ENCODE results near the gene MLC1.

Gene MLC1

DNA sequence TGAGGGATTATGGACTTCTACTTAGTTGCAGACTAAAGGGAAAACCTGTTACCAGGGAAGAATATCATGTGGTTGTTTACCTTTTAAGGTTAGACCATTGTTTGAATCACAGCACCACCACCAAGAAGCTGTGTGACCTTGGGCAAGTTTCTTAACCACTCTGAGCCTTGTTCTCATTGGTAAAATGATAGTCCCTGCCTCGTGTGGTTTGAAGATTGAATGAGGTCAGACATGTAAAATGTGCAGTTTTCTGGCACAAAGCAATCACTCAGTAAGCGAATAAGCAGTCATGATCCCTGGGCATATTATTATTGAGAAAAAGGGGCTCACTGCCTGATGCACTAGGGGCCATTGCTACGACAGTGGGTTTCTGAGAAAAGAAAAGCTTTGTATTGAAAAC is 32.9 kb upstream of the MLC1 start:
- H3K27ac ChIP-seq (ENCODE audit: low read depth, low read length): no peak overlapping the region
- no peaks in the 10 kb centered on the region for H3K36me3 ChIP-seq (ENCODE audit: control insufficient read depth, insufficient read depth, low read length)
- 0 out of 2 replicates have a peak, but pooled peaks cover 3% of the 10 kb centered on the region for H3K27me3 ChIP-seq (ENCODE audit: control insufficient read depth, insufficient read depth, low read length)
- no peak overlapping the region for H3K9ac ChIP-seq (ENCODE audit: low read length)
- H3K4me3 ChIP-seq (ENCODE audit: low read depth, low read length): no peak overlapping the region
- peaks cover 2% of the 10 kb centered on the region; the same call in 1 of the 2 replicates for H3K4me1 ChIP-seq (ENCODE audit: control insufficient read depth, insufficient read depth, low read length)
- H3K9me3 ChIP-seq (ENCODE audit: control insufficient read depth, insufficient read depth, low read depth, low read length): peaks cover 3% of the 10 kb centered on the region; the same call in 1 of the 2 replicates

DNA sequence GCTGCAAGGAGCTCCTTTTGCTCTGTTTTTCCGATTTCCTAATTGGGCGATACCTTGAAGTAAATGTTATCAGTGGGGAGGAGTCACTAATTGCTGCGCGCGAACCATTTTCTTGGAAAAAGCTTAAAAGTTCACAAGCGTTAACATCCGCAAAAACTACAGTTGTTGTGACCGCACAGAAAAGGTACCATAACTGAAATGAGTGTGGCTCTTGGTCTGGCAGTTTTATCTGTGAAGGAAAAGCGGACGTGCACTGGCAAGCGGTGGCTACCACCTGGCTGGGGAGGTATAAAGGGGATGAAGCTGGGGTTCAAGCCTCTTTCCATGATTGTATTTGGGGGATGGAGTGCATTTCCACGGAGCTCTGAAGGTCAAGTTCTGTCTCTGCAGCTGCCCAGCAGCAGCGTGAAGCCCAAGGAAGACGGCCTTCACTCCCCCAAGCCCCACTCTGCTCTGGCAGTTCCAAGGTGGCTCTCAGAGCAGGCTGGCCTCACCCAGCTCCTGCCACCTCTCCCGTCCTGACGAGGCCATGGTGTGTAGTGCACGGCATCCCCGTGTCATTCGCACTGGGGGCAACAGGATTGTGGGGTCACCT is 32.0 kb upstream of the MLC1 start:
- H3K4me3 ChIP-seq (ENCODE audit: low read depth, low read length): no peak overlapping the region
- no peaks in the 10 kb centered on the region for H3K9me3 ChIP-seq (ENCODE audit: control insufficient read depth, insufficient read depth, low read depth, low read length)
- 0 out of 2 replicates have a peak, but pooled peaks cover 3% of the 10 kb centered on the region for H3K27me3 ChIP-seq (ENCODE audit: control insufficient read depth, insufficient read depth, low read length)
- H3K27ac ChIP-seq (ENCODE audit: low read depth, low read length): no peak overlapping the region
- H3K36me3 ChIP-seq (ENCODE audit: control insufficient read depth, insufficient read depth, low read length): no peaks in the 10 kb centered on the region
- no peak overlapping the region for H3K9ac ChIP-seq (ENCODE audit: low read length)
- peaks cover 2% of the 10 kb centered on the region; the same call in 1 of the 2 replicates for H3K4me1 ChIP-seq (ENCODE audit: control insufficient read depth, insufficient read depth, low read length)

DNA sequence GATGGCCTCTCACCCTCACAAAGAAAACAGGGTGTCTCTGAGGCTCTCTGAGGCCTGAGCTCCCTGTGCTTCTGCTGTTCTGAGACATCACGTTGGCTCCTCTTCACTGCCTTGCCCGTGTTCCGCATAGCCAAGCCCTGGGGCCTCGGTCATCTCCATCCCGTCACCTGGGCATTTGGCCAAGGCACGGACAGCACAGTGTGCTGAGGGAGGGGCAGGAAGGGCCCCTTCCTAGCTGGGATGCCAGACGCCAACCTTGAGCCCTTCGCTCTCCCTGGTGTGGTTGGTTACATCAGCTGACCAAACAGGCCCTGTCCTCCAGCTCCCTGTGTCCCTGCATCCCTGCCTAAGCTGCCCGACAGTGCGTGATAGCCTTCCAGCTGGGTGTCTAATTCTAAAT is 30.5 kb upstream of the MLC1 start:
- 0 out of 2 replicates have a peak, but pooled peaks cover 3% of the 10 kb centered on the region for H3K27me3 ChIP-seq (ENCODE audit: control insufficient read depth, insufficient read depth, low read length)
- no peaks in the 10 kb centered on the region for H3K36me3 ChIP-seq (ENCODE audit: control insufficient read depth, insufficient read depth, low read length)
- no peaks in the 10 kb centered on the region for H3K9me3 ChIP-seq (ENCODE audit: control insufficient read depth, insufficient read depth, low read depth, low read length)
- no peak overlapping the region for H3K9ac ChIP-seq (ENCODE audit: low read length)
- H3K4me1 ChIP-seq (ENCODE audit: control insufficient read depth, insufficient read depth, low read length): peaks cover 6% of the 10 kb centered on the region; the same call in 1 of the 2 replicates
- H3K4me3 ChIP-seq (ENCODE audit: low read depth, low read length): no peak overlapping the region
- no peak overlapping the region for H3K27ac ChIP-seq (ENCODE audit: low read depth, low read length)

DNA sequence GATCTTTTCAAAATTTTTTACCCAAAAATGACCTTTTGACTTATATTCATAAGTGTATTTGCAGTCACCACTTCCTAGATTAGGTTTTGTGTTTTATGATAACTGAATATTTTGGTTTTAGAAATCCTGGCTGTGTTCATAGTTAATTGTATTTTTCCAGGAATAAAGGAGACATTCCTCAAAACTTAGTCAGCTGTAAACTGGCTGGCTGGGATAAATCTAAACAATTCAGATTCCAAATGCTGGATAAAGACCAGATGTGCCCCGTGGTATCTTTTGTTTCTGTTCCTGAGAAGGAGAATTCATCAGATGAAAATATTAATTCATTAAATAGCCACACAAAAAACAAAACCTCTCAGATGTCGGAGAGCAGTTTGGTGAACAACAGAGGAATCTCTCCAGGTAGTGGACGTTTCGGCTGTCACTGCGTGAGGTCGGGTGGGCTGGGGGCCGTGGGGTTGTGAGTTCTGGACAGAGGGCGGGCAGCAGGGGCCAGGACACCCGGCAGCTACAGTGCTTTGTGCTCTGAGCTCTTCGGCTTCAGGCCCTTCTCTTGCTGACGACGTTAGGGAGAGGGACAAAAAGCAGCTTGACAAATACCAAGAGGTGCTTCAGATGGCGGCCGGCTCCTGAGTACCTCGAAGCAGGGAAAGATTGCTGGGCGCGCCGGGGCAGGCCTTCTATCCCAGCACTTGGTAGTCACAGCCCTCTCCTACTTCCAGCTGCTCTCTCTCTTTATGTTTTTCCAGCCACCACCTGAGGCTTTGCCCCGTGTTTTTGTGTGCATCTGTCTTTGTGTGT is 29.2 kb upstream of the MLC1 start:
- Histone ChIP-seq H3K27me3 (ENCODE audit: control insufficient read depth, insufficient read depth, low read length) (0 out of 2 replicates have a peak, but pooled peaks cover 3% of the 10 kb centered on the region), H3K4me3 (ENCODE audit: low read depth, low read length) (no peak overlapping the region), H3K27ac (ENCODE audit: low read depth, low read length) (no peak overlapping the region), H3K9ac (ENCODE audit: low read length) (no peak overlapping the region), H3K9me3 (ENCODE audit: control insufficient read depth, insufficient read depth, low read depth, low read length) (no peaks in the 10 kb centered on the region), H3K4me1 (ENCODE audit: control insufficient read depth, insufficient read depth, low read length) (peaks cover 6% of the 10 kb centered on the region; the same call in 1 of the 2 replicates), H3K36me3 (ENCODE audit: control insufficient read depth, insufficient read depth, low read length) (no peaks in the 10 kb centered on the region)

DNA sequence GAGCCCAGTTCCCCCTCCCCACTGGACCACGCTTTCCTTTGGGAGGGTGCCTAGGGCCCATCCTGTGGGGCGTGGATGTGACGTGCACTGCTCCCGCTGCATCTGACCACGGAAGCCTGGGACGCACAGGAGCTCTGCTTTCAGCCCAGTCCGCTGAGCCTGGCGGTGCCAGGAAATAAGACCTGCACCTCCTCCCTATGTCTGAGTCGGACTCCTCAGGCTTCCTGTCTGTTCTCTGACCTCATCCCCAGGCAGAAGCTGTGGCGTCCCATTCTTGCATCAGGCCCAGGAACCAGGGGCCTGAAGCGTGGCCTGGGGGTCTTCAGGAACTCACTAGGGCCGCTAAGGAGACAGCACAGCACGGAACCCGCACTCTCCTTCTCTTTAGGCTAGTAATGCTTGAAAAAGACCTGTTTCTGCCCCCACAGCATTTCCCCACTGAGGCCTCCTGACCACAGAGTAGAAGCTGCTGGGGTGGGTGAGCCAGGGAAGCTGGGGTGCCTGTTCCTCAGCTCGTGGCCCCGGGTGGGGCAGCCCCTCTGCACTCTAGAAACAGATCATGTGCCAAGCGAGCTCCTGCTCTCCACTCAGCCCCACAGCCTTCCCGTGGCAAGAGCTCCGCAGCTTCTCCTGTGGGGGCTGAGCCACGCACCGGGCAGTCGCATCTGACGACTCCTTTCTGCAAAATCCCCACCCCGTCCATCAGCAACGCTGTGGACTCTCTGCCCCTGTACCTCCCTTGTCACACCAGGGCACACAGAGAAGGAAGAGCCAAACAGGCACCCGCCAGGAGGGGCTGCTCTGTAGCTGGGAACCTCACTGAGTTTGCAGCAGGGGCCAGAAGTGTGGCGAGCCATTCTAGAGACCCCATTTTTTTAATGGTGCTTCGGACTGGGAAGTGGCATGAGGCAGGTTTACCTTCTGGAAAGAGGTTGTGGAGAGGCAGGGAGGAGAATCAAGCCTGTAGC is 27.2 kb upstream of the MLC1 start:
- Histone ChIP-seq H3K27me3 (ENCODE audit: control insufficient read depth, insufficient read depth, low read length) (0 out of 2 replicates have a peak, but pooled peaks cover 3% of the 10 kb centered on the region), H3K9me3 (ENCODE audit: control insufficient read depth, insufficient read depth, low read depth, low read length) (no peaks in the 10 kb centered on the region), H3K4me3 (ENCODE audit: low read depth, low read length) (no peak overlapping the region), H3K4me1 (ENCODE audit: control insufficient read depth, insufficient read depth, low read length) (peaks cover 3% of the 10 kb centered on the region; the same call in 1 of the 2 replicates), H3K27ac (ENCODE audit: low read depth, low read length) (no peak overlapping the region), H3K36me3 (ENCODE audit: control insufficient read depth, insufficient read depth, low read length) (no peaks in the 10 kb centered on the region), H3K9ac (ENCODE audit: low read length) (no peak overlapping the region)

DNA sequence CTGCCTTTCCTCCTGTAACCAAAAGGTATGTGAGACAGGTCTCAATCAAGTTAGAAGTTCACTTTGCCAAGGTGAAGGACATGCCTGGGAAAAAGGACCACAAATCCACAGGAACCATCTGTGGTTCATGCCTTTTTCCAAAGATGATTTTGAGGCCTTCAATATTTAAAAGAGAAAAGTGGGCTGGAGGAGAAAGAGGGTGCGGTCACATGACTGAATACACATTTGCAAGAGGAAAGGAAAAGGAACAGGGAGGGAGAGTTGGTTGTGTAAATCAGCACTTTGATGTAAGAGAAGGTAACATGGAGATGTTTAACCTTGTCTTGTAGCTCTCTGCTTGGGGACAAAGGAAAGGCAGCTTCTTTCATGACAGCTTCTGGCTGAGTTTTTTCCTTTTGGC is 25.8 kb upstream of the MLC1 start:
- H3K36me3 ChIP-seq (ENCODE audit: control insufficient read depth, insufficient read depth, low read length): no peaks in the 10 kb centered on the region
- no peak overlapping the region for H3K27ac ChIP-seq (ENCODE audit: low read depth, low read length)
- 0 out of 2 replicates have a peak, but pooled peaks cover 3% of the 10 kb centered on the region for H3K27me3 ChIP-seq (ENCODE audit: control insufficient read depth, insufficient read depth, low read length)
- H3K9ac ChIP-seq (ENCODE audit: low read length): no peak overlapping the region
- H3K4me3 ChIP-seq (ENCODE audit: low read depth, low read length): no peak overlapping the region
- no peaks in the 10 kb centered on the region for H3K9me3 ChIP-seq (ENCODE audit: control insufficient read depth, insufficient read depth, low read depth, low read length)
- H3K4me1 ChIP-seq (ENCODE audit: control insufficient read depth, insufficient read depth, low read length): peaks cover 3% of the 10 kb centered on the region; the same call in 1 of the 2 replicates

DNA sequence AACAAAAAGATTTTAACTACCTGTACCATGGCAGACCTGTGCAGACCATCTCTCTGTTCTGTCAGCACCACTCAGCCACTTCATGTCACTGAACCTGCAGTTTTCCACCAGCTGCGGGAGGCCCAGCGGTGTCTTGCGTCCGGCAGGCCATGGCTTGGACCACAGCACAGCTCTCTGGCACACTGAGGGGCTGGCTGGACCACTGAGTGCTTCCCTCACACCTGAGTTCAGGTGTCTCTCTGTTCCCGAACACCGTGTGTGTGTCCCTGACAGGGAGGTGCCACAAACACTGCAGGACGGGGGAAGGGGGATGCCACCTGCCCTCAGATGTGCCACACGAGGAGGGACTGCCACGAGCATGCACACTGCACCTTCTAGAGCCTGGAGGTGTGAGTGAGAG is 22.3 kb upstream of the MLC1 start:
- Histone ChIP-seq H3K27me3 (ENCODE audit: control insufficient read depth, insufficient read depth, low read length) (no peaks in the 10 kb centered on the region), H3K9ac (ENCODE audit: low read length) (no peak overlapping the region), H3K4me3 (ENCODE audit: low read depth, low read length) (no peak overlapping the region), H3K27ac (ENCODE audit: low read depth, low read length) (no peak overlapping the region), H3K4me1 (ENCODE audit: control insufficient read depth, insufficient read depth, low read length) (peaks cover 3% of the 10 kb centered on the region; the same call in 1 of the 2 replicates), H3K9me3 (ENCODE audit: control insufficient read depth, insufficient read depth, low read depth, low read length) (no peaks in the 10 kb centered on the region), H3K36me3 (ENCODE audit: control insufficient read depth, insufficient read depth, low read length) (no peaks in the 10 kb centered on the region)

DNA sequence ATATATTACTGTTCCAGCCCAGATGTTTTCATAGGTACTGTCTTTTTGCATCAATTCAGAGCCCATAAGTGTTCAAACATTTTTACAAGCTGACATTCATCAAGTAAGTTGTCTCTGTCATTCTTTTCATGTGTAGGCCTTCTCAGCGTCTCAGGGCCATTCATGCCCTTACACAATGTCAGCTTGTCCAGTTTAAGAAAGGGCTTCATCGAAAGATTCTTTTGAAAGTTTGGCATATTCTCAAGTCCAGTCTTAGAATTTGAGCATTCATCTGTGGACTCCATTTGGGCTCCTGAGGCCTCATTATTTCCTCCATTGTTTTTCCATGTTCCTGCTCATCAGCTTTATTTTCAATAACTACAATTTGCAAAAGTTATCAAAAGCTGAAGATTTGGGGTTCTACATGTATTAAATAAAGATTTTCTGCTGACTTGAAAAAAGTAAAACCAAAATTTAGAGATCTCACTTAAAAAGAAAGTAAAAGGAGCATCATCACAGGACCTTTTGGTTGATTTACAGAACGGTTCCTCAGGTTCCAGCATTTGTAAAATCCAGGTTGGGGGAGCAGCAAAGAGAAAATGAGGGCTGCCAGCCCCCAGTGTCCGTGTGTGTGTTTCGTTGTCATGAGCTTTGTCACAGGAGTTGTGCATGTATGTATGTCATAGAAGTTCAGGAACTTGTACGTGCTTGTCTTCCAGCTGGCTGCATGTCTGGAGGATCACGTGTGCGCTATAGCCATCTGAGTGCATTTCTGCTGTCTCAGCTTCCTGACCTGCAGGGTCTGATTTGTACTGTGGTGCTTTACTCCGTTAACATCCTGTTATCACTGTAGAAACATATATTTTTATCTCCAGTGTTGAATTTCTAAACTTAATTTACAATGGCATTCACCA is 20.2 kb upstream of the MLC1 start:
- H3K9ac ChIP-seq (ENCODE audit: low read length): no peak overlapping the region

DNA sequence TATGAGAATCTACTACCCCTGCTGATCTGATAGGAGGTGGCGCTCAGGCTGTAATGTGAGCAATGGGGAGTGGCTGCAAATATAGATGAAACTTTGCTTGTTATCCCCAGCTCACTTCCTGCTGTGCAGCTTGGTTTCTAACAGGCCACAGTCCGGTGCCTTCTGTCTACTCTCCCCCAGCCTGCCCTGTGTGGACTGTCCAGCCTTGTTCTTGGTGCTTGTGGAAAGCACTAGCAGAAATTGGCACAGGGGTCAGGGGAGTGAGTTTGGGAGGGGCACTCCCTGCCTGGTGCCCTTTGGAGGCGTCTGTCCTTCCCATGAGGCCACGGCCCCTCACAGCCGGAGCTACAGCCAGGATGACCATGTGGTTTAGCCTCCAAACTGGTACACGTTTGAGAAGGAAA is 18.9 kb upstream of the MLC1 start:
- H3K27ac ChIP-seq (ENCODE audit: low read depth, low read length): no peak overlapping the region
- no peaks in the 10 kb centered on the region for H3K4me1 ChIP-seq (ENCODE audit: control insufficient read depth, insufficient read depth, low read length)
- no peak overlapping the region for H3K9ac ChIP-seq (ENCODE audit: low read length)
- H3K4me3 ChIP-seq (ENCODE audit: low read depth, low read length): no peak overlapping the region
- H3K9me3 ChIP-seq (ENCODE audit: control insufficient read depth, insufficient read depth, low read depth, low read length): no peaks in the 10 kb centered on the region
- H3K27me3 ChIP-seq (ENCODE audit: control insufficient read depth, insufficient read depth, low read length): no peaks in the 10 kb centered on the region
- H3K36me3 ChIP-seq (ENCODE audit: control insufficient read depth, insufficient read depth, low read length): no peaks in the 10 kb centered on the region

More for the DNA sequence above, 20.2 kb upstream of the MLC1 start:
- no peaks in the 10 kb centered on the region for H3K4me1 ChIP-seq (ENCODE audit: control insufficient read depth, insufficient read depth, low read length)
- no peaks in the 10 kb centered on the region for H3K9me3 ChIP-seq (ENCODE audit: control insufficient read depth, insufficient read depth, low read depth, low read length)
- no peaks in the 10 kb centered on the region for H3K36me3 ChIP-seq (ENCODE audit: control insufficient read depth, insufficient read depth, low read length)
- no peaks in the 10 kb centered on the region for H3K27me3 ChIP-seq (ENCODE audit: control insufficient read depth, insufficient read depth, low read length)
- H3K27ac ChIP-seq (ENCODE audit: low read depth, low read length): no peak overlapping the region
- H3K4me3 ChIP-seq (ENCODE audit: low read depth, low read length): no peak overlapping the region

DNA sequence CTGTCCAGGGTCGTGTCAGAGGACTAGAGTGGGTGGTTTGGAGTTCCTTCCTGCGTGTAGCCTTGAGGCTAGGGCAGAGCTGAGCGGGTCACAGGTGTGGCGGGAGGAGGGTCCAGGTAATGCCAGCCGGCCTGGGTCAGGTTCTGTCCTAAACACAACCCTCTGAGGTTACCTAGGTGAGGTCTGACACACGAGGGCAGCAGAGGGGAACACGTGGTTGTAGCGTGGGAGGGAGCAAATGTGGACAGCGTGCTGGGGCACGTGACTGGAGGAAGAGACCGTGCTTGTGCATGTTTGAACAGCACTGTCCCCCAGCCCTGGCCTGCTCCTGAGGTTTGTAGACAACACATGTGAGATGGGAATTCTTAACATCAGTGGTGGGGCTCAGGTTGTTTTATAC is 17.7 kb upstream of the MLC1 start:
- no peaks in the 10 kb centered on the region for H3K4me1 ChIP-seq (ENCODE audit: control insufficient read depth, insufficient read depth, low read length)
- no peaks in the 10 kb centered on the region for H3K36me3 ChIP-seq (ENCODE audit: control insufficient read depth, insufficient read depth, low read length)
- H3K27me3 ChIP-seq (ENCODE audit: control insufficient read depth, insufficient read depth, low read length): no peaks in the 10 kb centered on the region
- no peaks in the 10 kb centered on the region for H3K9me3 ChIP-seq (ENCODE audit: control insufficient read depth, insufficient read depth, low read depth, low read length)
- H3K27ac ChIP-seq (ENCODE audit: low read depth, low read length): no peak overlapping the region
- H3K9ac ChIP-seq (ENCODE audit: low read length): no peak overlapping the region
- H3K4me3 ChIP-seq (ENCODE audit: low read depth, low read length): no peak overlapping the region

Data from HUES6 (cell line).